HCT116 (cell line): ENCODE measurements around the gene CPT1B. TPM values are rescaled to one million over a fixed set of nuclear protein-coding genes. Genes with fewer than 3 reads are reported as not detected.

Experiments
- ATAC-seq: fragments of 200-7000 bp; cut with Tn5 transposase; 2 replicates; pipeline ENCODE4 v1.9.1; 2020; ENCODE audit warnings: mild to moderate bottlenecking, moderate library complexity
- BruUV-seq: library from RNA; stranded (reverse); fragments of 400-500 nt; replicated peaks from 2 replicates; lab custom pipeline; 2021; lab: Mats Ljungman, UMichigan
- CTCF ChIA-PET: fragments of 300-600 bp; sonication (Branson Sonifier 250); formaldehyde crosslinking; loops from one replicate; lab custom pipeline; 2021; ENCODE audit warnings: antibody characterized with exemption; lab: Charles Lee
- POLR2A ChIA-PET: fragments of 300-600, 350-600 bp; sonication (Branson Sonifier 250); formaldehyde crosslinking; loops from one replicate; lab custom pipeline; 2021; ENCODE audit warnings: antibody characterized with exemption; lab: Charles Lee
- RAD21 ChIA-PET, 2 experiments: fragments of 300-600 bp; sonication (Branson Sonifier 250); formaldehyde crosslinking; loops; one replicate each; lab custom pipeline; 2023; ENCODE audit warnings: low total read pairs in 2 of 2; ENCODE audit not compliant: uncharacterized antibody in 2 of 2, unreplicated experiment in 2 of 2, low non-redundant PET in 1 of 2; lab: Charles Lee
- DNase-seq: peaks from one replicate; pipeline ENCODE4 v3.0.0-alpha.2; 2010; ENCODE audit warnings: low read depth, low spot score
- H2AFZ ChIP-seq: fragments of 200-600 bp; shearing (Covaris generic), sonication (generic); 2 replicates; pipeline ENCODE4 v1.6.1; 2017; ENCODE audit warnings: low read depth, mixed run types, mixed read lengths, antibody characterized with exemption, low read length; ENCODE audit not compliant: poor library complexity, severe bottlenecking
- H3K27ac ChIP-seq: 2 replicates; pipeline ENCODE4 v1.5.1; 2012; ENCODE audit warnings: low read depth, low read length
- H3K27me3 ChIP-seq: fragments of 200-600 bp; sonication (generic); 2 replicates; pipeline ENCODE4 v1.6.1; 2016; ENCODE audit warnings: mixed run types, low read length, mixed read lengths; ENCODE audit not compliant: insufficient read depth
- H3K36me3 ChIP-seq, 2 experiments: fragments of 200-500 bp in 1 of 2; fragments of 200-600 bp in 1 of 2; sonication (Bioruptor generic) in 1 of 2; sonication (generic) in 1 of 2; 2 replicates each; pipeline versions ENCODE4 v1.5.1 to v1.6.1; 2014 to 2016; ENCODE audit warnings: low read length in 2 of 2, inconsistent platforms in 1 of 2, mixed read lengths in 1 of 2, mixed run types in 1 of 2; ENCODE audit not compliant: insufficient read depth in 2 of 2, control insufficient read depth in 1 of 2
- H3K4me1 ChIP-seq, 2 experiments: fragments of 200-600 bp in 1 of 2; sonication (generic) in 1 of 2; 2 replicates each; pipeline versions ENCODE4 v1.5.1 to v1.6.1; 2012 to 2017; ENCODE audit warnings: low read length in 2 of 2, inconsistent platforms in 1 of 2, mild to moderate bottlenecking in 1 of 2, mixed read lengths in 1 of 2, mixed run types in 1 of 2, moderate library complexity in 1 of 2; ENCODE audit not compliant: insufficient read depth in 2 of 2, control insufficient read depth in 1 of 2
- H3K4me2 ChIP-seq: fragments of 200-600 bp; sonication (generic); 2 replicates; pipeline ENCODE4 v1.6.1; 2017; ENCODE audit warnings: mixed run types, low read length, mixed read lengths
- H3K4me3 ChIP-seq, 2 experiments: fragments of 200-600 bp in 1 of 2; sonication (generic) in 1 of 2; replicated peaks in 1 of 2; 2 replicates each; pipeline ENCODE4 v1.5.1; 2011 to 2016; ENCODE audit warnings: low read length in 2 of 2, control low read depth in 1 of 2, low read depth in 1 of 2, mild to moderate bottlenecking in 1 of 2, mixed read lengths in 1 of 2, mixed run types in 1 of 2
- H3K79me2 ChIP-seq: fragments of 200-600 bp; sonication (generic); 2 replicates; pipeline ENCODE4 v1.6.1; 2017; ENCODE audit warnings: mild to moderate bottlenecking, mixed run types, low read length, moderate library complexity, mixed read lengths; ENCODE audit not compliant: insufficient read depth
- H3K9ac ChIP-seq: fragments of 200-600 bp; sonication (generic); 2 replicates; pipeline ENCODE4 v1.6.1; 2016; ENCODE audit warnings: low read length, mixed read lengths
- H3K9me2 ChIP-seq: fragments of 200-600 bp; sonication (generic), shearing (Covaris generic); 2 replicates; pipeline ENCODE4 v1.6.1; 2017; ENCODE audit warnings: mixed run types, mild to moderate bottlenecking, moderate library complexity; ENCODE audit not compliant: insufficient read depth
- H3K9me3 ChIP-seq, 2 experiments: fragments of 200-500 bp in 1 of 2; fragments of 200-600 bp in 1 of 2; sonication (Bioruptor generic) in 1 of 2; sonication (generic) in 1 of 2; 2 replicates each; pipeline ENCODE4 v1.6.1; 2014 to 2017; ENCODE audit warnings: low read length in 2 of 2, mixed read lengths in 2 of 2, inconsistent platforms in 1 of 2, low read depth in 1 of 2, mild to moderate bottlenecking in 1 of 2, mixed run types in 1 of 2, moderate library complexity in 1 of 2; ENCODE audit not compliant: control insufficient read depth in 1 of 2, insufficient read depth in 1 of 2
- H4K20me1 ChIP-seq: fragments of 200-600 bp; sonication (generic), shearing (Covaris generic); 2 replicates; pipeline ENCODE4 v1.6.1; 2017; ENCODE audit warnings: mixed run types, mild to moderate bottlenecking, moderate library complexity; ENCODE audit not compliant: insufficient read depth
- CEBPB ChIP-seq: IDR thresholded peaks from 2 replicates; pipeline ENCODE4 v1.6.1; 2012; ENCODE audit warnings: low read depth
- EZH2 ChIP-seq: fragments of 200-600 bp; sonication (generic); IDR thresholded peaks from 2 replicates; pipeline ENCODE4 v1.6.1; 2017; ENCODE audit warnings: antibody characterized with exemption, mixed run types
- POLR2A ChIP-seq: IDR thresholded peaks from 2 replicates; pipeline ENCODE4 v1.7.0; 2011; ENCODE audit warnings: borderline replicate concordance; ENCODE audit not compliant: insufficient read depth, insufficient read length; ENCODE audit errors: extremely low read depth
- RAD21 ChIP-seq: IDR thresholded peaks from 2 replicates; pipeline ENCODE4 v1.6.1; 2012; ENCODE audit warnings: low read depth, mild to moderate bottlenecking
- ZNF274 ChIP-seq: fragments of 200-500 bp; sonication (Bioruptor generic); IDR thresholded peaks from 2 replicates; pipeline ENCODE4 v1.6.1; 2014; ENCODE audit warnings: mild to moderate bottlenecking, low read depth, low read length, inconsistent platforms
- intact Hi-C: fragments of 100-400 bp; cut with micrococcal nuclease; formaldehyde crosslinking; loops from 2 replicates; pipeline ENCODE4 v1.10.0; 2022
- total RNA-seq: library from RNA; stranded (reverse); gene quantifications from one replicate; pipeline ENCODE4 v1.2.1, GENCODE V29; 2021; ENCODE audit not compliant: unreplicated experiment
- TF ChIP-seq, protein P1 (sequence below): IDR thresholded peaks from 2 replicates; pipeline ENCODE4 v1.6.1; 2011; ENCODE audit warnings: mild to moderate bottlenecking, low read length, moderate library complexity; ENCODE audit not compliant: insufficient replicate concordance; ENCODE audit errors: extremely low read depth

The CPT1B gene
- total RNA-seq, 1 experiment from 2014 or later = 35.1 TPM

DNA sequence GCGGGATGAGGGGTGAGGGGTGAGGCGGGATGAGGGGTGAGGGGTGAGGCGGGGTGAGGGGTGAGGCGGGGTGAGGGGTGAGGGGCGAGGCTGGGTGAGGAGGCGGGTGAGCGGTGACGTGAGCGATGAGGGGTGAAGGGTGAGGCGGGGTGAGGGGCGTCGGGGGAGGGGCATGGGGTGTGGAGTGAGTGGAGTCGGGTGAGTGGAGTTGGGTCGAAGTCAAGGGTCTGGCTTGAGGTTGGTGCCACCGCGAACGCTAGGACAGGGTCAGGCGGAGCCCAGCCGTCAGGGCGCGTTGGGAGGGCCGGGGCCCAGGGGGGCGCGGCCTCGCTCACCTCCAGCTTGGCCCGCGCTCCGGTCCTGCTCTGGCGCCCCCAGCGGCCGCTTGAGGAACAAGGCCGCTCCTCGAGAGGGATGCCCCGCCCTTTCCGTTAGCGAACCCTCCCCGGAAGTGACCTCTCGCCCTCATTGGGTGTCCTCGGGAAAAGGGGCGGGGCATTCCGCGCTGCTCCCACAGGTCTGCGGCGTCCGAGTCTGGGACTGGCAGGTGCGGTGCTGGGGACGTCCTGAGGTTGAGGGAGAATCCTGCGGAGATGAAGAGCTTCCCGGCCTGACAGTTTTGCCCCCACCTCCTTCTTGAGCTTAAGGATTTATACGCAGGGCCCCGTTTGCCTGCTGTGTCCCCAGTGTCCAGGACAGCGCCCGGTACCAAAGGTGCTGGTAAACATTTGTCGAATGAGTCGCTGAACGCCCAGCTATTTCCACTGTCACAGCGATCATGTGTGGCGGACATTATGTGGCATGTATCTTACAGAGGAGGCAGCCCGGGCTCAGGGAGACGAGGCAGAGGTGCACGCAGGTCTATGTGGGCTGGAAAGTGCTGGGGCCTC lies 15.5 kb downstream of the CPT1B start, which contains the start of gene SYCE3 (continued):
- TF ChIP-seq, protein P1, sequence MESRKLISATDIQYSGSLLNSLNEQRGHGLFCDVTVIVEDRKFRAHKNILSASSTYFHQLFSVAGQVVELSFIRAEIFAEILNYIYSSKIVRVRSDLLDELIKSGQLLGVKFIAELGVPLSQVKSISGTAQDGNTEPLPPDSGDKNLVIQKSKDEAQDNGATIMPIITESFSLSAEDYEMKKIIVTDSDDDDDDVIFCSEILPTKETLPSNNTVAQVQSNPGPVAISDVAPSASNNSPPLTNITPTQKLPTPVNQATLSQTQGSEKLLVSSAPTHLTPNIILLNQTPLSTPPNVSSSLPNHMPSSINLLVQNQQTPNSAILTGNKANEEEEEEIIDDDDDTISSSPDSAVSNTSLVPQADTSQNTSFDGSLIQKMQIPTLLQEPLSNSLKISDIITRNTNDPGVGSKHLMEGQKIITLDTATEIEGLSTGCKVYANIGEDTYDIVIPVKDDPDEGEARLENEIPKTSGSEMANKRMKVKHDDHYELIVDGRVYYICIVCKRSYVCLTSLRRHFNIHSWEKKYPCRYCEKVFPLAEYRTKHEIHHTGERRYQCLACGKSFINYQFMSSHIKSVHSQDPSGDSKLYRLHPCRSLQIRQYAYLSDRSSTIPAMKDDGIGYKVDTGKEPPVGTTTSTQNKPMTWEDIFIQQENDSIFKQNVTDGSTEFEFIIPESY = no peak
- TF ChIP-seq ZNF274 (no peak), CEBPB (no peak)

GRCh38 chr22:50561401-50562358 lies 16.5 kb downstream of the CPT1B start:
- Histone ChIP-seq H4K20me1 (no peaks in the 10 kb centered on the region), H3K79me2 (no peaks in the 10 kb centered on the region), H3K9ac (no peak overlapping the region), H2AFZ (no peak overlapping the region), H3K9me2 (no peaks in the 10 kb centered on the region), H3K27ac (no peak overlapping the region), H3K9me3 (no peaks in the 10 kb centered on the region), H3K4me2 (no peak overlapping the region), H3K36me3 (no peaks in the 10 kb centered on the region), H3K4me1 (peaks cover 6 to 11% of the 10 kb centered on the region in 2 experiments; a peak in 2 of 4 replicates), H3K27me3 (no peaks in the 10 kb centered on the region), H3K4me3 (no peak overlapping the region)
- DNase-seq = no peak
- ChIA-PET CTCF (no interaction called here), POLR2A (no interaction called here), RAD21 (no interaction called here)
- ATAC-seq = no peak
- intact Hi-C loops = no loop called here
- BruUV-seq = no TSS peak
- no peak for TF ChIP-seq RAD21
- TF ChIP-seq POLR2A = no peak
- TF ChIP-seq EZH2 = no peak
